ENCODE measurements around the gene FAF1.

DNA sequence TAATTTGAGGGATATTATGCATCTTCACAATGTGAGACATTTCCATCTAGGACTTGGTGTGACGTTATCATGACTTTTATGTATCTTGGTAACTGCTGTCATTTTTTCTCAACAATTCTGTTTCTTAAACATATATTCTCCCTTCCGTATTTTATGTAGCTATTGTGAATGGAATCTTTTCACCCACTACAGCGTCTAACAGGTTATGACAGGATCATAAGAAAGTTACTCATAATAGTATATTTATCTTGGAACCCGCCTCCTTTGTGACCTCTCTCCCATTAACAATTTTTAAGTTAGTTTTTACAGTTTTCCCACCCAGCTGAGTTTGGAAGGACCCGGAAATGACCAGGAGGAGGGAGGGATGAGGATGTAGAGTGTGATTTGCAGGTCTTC lies 530.1 kb downstream of the FAF1 start:
- TF ChIP-seq EP300 (IDR thresholded peaks at IDR 0.05) (no peak), POLR2AphosphoS5 (IDR thresholded peaks at IDR 0.05) (no peak), POLR2A (IDR thresholded peaks at IDR 0.05; ENCODE audit: low read depth) (no peak)
- TF ChIP-seq, protein P1, sequence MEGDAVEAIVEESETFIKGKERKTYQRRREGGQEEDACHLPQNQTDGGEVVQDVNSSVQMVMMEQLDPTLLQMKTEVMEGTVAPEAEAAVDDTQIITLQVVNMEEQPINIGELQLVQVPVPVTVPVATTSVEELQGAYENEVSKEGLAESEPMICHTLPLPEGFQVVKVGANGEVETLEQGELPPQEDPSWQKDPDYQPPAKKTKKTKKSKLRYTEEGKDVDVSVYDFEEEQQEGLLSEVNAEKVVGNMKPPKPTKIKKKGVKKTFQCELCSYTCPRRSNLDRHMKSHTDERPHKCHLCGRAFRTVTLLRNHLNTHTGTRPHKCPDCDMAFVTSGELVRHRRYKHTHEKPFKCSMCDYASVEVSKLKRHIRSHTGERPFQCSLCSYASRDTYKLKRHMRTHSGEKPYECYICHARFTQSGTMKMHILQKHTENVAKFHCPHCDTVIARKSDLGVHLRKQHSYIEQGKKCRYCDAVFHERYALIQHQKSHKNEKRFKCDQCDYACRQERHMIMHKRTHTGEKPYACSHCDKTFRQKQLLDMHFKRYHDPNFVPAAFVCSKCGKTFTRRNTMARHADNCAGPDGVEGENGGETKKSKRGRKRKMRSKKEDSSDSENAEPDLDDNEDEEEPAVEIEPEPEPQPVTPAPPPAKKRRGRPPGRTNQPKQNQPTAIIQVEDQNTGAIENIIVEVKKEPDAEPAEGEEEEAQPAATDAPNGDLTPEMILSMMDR (IDR thresholded peaks at IDR 0.05), result no peak

Data from esophagus muscularis mucosa (tissue), 4 donors.